GM21528 (cell line): ENCODE results near the gene UXT.
A peak's percentile ranks its signal among the peaks of the same experiment; 100 is the strongest.
"Not testable (repeated sequence)": the region's sequence is repeated elsewhere in the genome, so short reads cannot be mapped to it uniquely, and the experiment has no call there.

Source experiments
- ATAC-seq: cut with Tn5 transposase; IDR thresholded peaks from one replicate; pipeline ENCODE4 v1.9.1; 2021; ENCODE audit warnings: mild to moderate bottlenecking, moderate library complexity; ENCODE audit not compliant: unreplicated experiment, low FRiP score

The UXT gene

GRCh38 chrX:47658684-47659420 lies at the start of gene UXT:
TSS of gene UXT (minus strand) at chrX:47659180. CDS start at chrX:47658927, 253 bp downstream.
- peak; percentile 91 for ATAC-seq

DNA sequence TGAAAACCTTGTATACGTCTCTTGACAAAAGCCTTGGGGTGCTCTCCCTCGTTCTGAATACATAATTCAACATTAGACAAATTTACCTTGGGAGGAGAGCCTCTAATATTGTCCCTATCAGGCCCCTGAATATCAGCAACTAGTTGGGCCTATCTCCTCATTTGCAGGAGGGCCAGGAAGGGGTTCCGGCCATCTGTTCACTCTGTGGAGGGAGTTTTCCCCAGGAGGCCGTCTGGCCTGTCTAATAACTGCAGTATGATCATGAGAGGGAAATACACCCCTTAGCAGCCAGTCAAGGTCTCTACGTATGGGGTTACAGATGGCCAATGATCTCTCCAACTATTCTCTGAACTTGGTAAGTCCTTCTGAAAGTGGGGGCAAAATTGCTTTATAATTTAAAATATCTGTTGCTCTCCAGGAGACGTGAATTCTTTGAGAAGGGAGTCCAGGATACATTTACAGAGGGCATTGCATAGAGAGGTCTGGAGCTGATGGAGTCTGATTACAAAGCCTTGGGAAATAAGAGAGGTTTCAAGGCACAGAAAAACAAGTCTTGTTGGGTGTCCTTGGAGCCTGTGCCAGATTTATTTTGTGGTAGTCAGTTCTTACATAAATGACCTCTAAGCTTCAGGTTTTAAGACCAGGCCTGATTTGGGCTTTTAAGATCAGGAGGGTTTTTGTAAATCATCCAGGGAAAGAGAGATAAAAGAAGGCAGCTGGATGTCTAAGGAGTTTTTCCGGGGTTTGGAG lies 48.2 kb upstream of the UXT start:
- no peak for ATAC-seq

DNA sequence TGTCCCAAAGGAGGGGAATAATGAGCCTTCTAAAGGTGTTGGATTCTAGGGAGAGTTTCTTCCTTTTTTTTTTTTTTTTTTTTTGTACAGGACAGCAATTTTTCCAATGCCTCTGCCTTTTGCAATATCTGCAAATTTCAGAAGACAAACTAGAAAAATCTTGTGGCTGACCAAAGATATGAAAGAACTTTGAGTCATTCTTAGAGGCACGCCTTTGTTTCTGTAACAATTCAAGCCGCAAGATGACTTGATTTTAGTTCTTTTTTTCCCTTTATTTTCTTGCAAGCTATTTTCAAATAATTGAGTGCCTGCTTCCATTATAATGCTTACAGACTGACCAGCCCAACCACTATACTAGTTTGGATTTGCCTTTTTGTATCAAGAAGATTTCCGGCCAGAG lies 47.6 kb upstream of the UXT start:
- ATAC-seq, result no peak

- no peak for ATAC-seq
Measured at GRCh38 chrX:47704736-47705135, 45.8 kb upstream of the UXT start.

- ATAC-seq, result no peak
Measured at GRCh38 chrX:47697181-47697580, 38.2 kb upstream of the UXT start.

- no peak for ATAC-seq
Measured at GRCh38 chrX:47690175-47690574, 31.2 kb upstream of the UXT start.

GRCh38 chrX:47687263-47687662 lies 28.3 kb upstream of the UXT start:
- ATAC-seq, result no peak

DNA sequence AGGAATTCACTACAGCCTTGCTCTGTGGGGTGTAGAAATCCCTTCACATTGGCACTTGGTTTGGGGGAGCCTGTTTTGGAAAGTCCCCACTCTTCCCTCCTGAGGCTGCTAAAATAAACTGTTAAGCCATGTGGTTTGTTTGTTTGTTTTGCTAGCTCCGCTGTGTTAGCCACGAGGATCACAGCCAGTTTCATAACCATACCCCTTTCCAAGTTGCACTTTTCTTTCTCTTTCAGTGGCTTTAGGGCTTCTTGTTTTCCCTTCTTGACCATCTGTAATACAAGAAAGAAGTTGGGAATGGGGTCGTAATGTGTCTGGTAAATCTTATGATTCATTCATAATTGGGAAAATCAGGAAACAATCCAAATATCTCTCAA lies 24.8 kb upstream of the UXT start:
- ATAC-seq, result no peak

- no peak for ATAC-seq
Measured at GRCh38 chrX:47683184-47683828, 24.3 kb upstream of the UXT start.

DNA sequence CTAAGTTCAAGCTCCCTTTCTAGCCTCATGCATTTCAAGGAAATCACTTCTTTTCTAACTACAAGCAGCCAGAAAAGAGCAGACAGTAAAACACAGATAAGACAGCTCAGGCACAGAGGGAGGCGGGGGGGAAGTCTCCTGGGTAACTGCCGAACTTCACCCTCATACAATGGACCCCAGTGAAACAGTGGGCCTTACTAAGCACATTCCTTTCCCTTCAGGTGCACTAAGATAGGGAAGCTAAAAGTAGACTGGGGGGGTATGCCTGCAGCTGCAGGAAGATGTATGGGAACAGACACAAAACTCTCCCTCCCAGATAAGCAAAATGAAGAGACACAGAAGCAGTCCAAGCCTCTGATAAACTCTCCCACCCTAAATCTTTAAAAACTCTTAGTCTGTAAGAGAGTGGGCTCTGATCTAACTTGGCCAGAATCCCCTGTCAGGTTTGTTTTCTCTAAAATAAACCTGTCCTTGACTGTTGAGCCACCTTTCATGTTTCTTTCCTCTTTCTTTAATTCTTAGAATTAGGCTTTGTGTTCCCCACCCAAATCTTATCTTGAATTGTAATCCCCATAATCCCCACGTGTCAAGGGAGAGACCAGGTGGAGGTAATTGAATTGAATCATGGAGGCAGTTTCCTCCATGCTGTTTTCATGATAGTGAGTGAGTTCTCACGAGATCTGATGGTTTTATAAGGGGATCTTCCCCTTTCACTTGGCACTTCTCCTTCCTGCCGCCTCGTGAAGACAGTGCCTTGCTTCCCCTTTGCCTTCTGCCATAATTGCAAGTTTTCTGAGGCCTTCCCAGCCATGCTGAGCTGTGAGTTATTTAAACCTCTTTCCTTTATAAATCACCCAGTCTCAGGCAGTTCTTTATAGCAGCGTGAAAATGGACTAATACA lies 17.2 kb upstream of the UXT start:
- not testable (repeated sequence) for ATAC-seq

GRCh38 chrX:47674776-47675175 lies 15.8 kb upstream of the UXT start:
- ATAC-seq, result no peak

DNA sequence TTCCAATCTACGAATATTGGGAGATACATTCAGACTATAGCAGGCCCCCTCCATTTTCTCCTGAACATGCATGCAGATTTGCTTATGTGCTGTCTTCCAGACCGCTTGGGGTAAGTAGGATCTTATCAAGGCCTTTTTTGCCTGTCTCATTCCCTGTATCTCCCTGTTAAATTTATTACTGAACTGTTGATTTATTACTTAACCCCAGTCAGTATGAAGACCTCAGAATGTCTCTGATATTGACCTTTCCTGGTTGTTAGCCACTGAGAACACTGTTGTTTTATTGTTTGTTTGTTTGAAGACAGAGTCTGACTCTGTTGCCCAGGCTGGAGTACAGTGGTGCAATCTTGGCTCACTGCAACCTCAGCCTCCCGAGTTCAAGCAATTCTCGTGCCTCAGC lies 6.8 kb upstream of the UXT start:
- not testable (repeated sequence) for ATAC-seq

GRCh38 chrX:47664737-47665136 lies 5.8 kb upstream of the UXT start:
- ATAC-seq, result no peak

DNA sequence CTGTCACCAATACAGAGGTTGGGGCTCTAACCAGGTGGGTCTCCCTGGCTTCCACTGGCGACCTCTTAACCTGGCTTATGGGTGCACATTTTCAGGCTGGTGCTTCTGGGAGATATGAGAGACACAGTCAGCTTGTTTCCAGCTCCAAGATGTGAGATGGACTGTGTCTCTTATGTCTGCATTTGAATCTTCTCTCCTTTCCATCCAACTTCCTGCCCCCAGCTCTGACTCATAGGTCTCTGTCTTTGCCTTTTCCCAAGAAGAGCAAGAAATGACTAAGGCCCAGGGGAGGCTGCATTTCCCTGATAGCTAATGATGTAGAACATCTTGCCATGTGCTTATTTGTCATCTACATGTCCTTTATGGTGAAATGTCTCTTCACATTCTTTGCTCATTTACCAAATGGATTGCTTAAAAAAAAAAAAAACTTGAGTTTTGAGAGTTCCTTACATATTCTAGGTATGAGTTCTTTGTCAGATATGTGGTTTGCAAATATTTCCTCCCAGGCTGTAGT lies 3.2 kb upstream of the UXT start:
- ATAC-seq, result no peak

- no peak for ATAC-seq
Measured at GRCh38 chrX:47661539-47661938, 2.6 kb upstream of the UXT start.

GRCh38 chrX:47659421-47659726 lies 394 bp upstream of the UXT start:
- ATAC-seq, result no peak

DNA sequence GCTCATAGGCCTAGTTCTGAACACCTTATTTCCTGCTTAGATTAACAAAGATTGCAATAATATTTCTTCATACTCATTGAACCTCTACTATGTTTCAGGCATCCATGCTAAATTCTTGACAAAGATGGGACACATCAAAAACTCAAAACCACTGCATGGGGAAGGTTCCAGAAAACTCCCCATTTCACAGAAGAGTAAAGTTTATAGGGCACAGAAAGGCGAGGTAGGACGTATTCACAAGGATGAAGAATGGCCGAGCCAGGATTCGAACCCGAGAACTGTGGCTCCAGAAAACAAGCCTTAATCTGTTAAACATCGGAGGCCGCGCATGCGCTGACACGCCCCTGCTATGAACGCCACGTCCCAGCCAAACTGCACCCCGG lies 688 bp downstream of the UXT start:
- no peak for ATAC-seq

DNA sequence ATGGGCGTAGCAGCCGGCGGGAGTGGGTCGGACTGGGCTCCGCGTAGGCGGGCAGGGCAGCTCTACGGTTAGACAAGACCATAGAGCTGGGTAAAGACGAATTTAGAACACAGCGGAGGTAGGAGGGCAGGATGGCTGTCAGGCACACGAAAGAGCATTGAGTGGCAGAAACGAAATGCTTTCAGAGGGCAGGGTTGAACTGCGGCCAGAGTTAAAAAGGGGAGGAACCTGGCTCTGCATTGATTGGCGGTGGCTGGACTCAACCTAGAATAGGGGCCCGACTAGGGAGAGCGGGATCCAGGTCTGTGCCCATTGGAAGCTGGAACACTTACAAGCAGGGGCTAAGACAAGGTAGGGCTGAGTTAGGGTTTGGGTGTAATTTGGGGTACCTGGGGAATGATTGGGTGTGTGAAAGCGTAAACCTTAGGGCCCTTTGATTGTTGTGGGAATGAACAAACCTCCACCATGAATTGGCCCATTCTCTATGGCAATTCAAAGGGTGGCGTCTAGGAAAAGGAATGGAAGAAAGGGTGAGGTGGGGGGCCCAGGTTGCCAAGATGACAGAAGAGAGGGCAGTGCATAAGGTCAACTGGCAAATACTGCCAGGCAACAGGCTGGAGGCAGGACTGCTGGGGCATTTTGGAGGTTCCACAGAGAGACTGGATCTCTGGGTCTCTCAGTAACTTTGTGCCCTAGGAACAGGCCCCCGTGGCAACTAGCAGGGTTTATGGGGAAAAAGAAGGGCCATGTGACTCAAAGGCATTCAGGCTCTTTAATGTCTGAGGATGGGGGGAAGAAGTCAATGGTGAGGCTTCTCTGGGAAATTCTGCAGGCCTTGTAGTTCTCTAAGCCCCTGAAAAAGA lies 7.7 kb downstream of the UXT start:
- ATAC-seq, result peak; percentile 21

DNA sequence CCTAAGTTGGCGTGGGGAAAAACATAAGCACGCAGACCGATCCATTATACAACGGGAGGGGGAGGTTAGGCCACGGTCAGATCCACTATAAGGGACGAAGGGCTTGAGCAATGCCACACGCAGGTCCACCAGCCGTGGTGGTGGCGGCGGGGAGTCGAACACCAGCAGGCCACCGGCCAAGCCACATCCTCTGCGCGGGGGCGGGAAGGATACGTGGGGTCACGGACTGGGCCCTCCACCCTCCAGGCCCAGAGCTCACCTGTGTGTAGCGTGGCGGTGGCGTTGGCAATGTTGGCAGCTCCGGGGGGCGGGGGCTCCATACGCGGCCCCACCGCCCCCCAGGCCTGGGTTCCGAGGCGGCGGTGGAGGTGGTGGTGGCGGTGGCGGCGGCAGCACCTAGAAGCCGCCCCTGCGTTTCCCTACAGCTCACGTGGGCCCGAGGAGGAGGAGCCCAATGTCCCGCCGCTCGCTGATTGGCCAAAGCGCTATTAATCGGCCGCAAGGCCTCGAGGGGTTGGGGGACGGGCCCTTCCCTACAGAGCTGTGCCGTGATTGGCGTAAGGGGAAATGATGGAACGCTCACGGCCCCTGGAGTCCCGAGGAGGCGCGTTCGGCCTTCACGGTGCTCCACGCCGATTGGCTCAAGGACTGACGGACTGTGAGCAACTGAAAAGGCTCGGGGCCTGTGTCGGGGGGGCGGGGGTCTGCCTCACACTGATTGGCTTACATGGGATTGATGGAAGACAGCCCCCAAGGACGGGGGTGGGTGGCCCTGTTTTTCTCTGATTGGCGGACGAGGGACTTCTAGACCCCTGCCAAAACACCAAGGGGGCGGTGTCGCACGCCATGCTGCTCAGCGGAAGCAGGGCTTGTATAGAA lies 8.6 kb downstream of the UXT start, which contains the start of gene ELK1:
Gene ELK1, minus strand, starts transcription at position 400 of the 879 bp plus-strand sequence. CDS start 9,122 bp downstream, outside the sequence.
- peak; percentile 92 for ATAC-seq
